ENCODE data around the gene NDC1.

DNA sequence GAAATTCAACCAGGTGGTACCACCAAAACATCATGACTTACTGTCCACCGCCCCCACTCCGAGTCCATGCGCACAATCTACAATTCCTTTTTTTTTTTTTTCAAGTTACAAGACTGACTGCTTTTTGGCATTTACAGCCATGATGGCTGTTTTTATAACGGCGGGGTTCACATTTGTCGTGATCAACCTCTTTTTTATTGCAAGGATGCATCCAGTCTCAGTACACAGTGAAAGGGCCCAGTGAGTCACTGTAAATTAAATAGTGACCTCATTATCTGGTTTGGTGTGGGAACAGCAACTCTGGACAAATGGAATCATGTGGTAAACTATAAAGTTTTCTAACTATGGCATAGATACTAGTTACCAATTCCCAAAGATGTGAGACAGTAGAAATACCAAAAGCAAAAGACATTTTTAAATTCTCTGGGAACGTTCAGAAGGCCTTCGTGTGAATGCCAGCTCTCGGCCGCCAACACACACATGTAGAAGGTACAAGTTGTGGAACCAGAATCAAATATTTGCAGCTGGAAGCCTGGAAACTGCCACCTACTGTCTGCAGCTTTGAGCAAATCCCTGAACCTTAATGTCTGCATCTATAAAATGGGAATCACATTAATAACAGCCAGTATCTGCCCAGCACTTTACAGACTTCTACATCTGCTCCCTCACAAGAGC lies 104.0 kb downstream of the NDC1 start:
- TF ChIP-seq, protein P1, sequence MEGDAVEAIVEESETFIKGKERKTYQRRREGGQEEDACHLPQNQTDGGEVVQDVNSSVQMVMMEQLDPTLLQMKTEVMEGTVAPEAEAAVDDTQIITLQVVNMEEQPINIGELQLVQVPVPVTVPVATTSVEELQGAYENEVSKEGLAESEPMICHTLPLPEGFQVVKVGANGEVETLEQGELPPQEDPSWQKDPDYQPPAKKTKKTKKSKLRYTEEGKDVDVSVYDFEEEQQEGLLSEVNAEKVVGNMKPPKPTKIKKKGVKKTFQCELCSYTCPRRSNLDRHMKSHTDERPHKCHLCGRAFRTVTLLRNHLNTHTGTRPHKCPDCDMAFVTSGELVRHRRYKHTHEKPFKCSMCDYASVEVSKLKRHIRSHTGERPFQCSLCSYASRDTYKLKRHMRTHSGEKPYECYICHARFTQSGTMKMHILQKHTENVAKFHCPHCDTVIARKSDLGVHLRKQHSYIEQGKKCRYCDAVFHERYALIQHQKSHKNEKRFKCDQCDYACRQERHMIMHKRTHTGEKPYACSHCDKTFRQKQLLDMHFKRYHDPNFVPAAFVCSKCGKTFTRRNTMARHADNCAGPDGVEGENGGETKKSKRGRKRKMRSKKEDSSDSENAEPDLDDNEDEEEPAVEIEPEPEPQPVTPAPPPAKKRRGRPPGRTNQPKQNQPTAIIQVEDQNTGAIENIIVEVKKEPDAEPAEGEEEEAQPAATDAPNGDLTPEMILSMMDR (IDR thresholded peaks at IDR 0.05; ENCODE audit: extremely low read depth in 1 of 2, insufficient read depth in 1 of 2, low read depth in 1 of 2, low read length in 2 of 2): no peak
- TF ChIP-seq JUN (IDR thresholded peaks at IDR 0.05; ENCODE audit: borderline replicate concordance, insufficient read depth, insufficient read length, low read depth) (no peak), POLR2AphosphoS5 (IDR thresholded peaks at IDR 0.05; ENCODE audit: insufficient read depth, low read depth, low read length) (no peak), POLR2A (IDR thresholded peaks at IDR 0.05; ENCODE audit: low read depth, low read length) (no peak), FOS (IDR thresholded peaks at IDR 0.05; ENCODE audit: borderline replicate concordance, insufficient read depth, low read length) (no peak), EZH2 (IDR thresholded peaks at IDR 0.05; ENCODE audit: borderline replicate concordance, low read depth, low read length, severe bottlenecking) (peak; percentile 32)

All from endothelial cell of umbilical vein (primary cell).